Suppressor macrophage treated with lipopolysaccharide for 1 hour (primary cell): Measurements from ENCODE around the gene TNNI3K.
"Not testable (repeated sequence)": the region's sequence is repeated elsewhere in the genome, so short reads cannot be mapped to it uniquely, and the experiment has no call there.

Experiments used
- DNase-seq, 3 donors: peaks; one replicate each; pipeline ENCODE4 v3.0.0-alpha.2; 2020 to 2022

Gene TNNI3K

GRCh38 chr1:74235153-74235552 is at the start of gene TNNI3K:
Gene TNNI3K (plus strand): TSS chr1:74235387. CDS start chr1:74235452, 65 bp downstream.
- DNase-seq = no peak

GRCh38 chr1:74193908-74194307 is 41.3 kb upstream of the TNNI3K start:
- no peak for DNase-seq

GRCh38 chr1:74195339-74195738 is 39.8 kb upstream of the TNNI3K start:
- DNase-seq = no peak

- DNase-seq = no peak
Observed at GRCh38 chr1:74197255-74197654, 37.9 kb upstream of the TNNI3K start.

- DNase-seq = peak; percentile 95 to 98 (median 98)
Observed at GRCh38 chr1:74197657-74198552, 37.3 kb upstream of the TNNI3K start, which contains the start of the genes FPGT and LRRIQ3. Gene FPGT (plus strand): TSS chr1:74198242. CDS start chr1:74198279, 37 bp downstream. Gene LRRIQ3 (minus strand): TSS chr1:74198176. CDS start chr1:74183684, 14,492 bp downstream.

GRCh38 chr1:74199504-74199903 is 35.7 kb upstream of the TNNI3K start:
- peak; percentile 38 to 60 (median 58) for DNase-seq

GRCh38 chr1:74205266-74205665 is 29.9 kb upstream of the TNNI3K start:
- no peak for DNase-seq

GRCh38 chr1:74215229-74215628 is 20.0 kb upstream of the TNNI3K start:
- DNase-seq = no peak

- no peak for DNase-seq
Observed at GRCh38 chr1:74222701-74223100, 12.5 kb upstream of the TNNI3K start.

- DNase-seq = no peak
Observed at GRCh38 chr1:74223453-74223852, 11.7 kb upstream of the TNNI3K start.

- DNase-seq = no peak
Observed at GRCh38 chr1:74236440-74236839, 1.3 kb downstream of the TNNI3K start.

GRCh38 chr1:74237035-74237434 is 1.8 kb downstream of the TNNI3K start:
- no peak for DNase-seq

GRCh38 chr1:74237787-74238186 is 2.6 kb downstream of the TNNI3K start:
- DNase-seq = no peak

GRCh38 chr1:74245168-74245772 is 10.1 kb downstream of the TNNI3K start:
- DNase-seq = no peak

GRCh38 chr1:74246315-74246714 is 11.1 kb downstream of the TNNI3K start:
- DNase-seq = no peak

- DNase-seq = no peak
Observed at GRCh38 chr1:74247881-74248528, 12.8 kb downstream of the TNNI3K start.

- not testable (repeated sequence) for DNase-seq
Observed at GRCh38 chr1:74253243-74253824, 18.1 kb downstream of the TNNI3K start.

- no peak for DNase-seq
Observed at GRCh38 chr1:74266001-74266400, 30.8 kb downstream of the TNNI3K start.

- no peak for DNase-seq
Observed at GRCh38 chr1:74271503-74271902, 36.3 kb downstream of the TNNI3K start.

- DNase-seq = no peak
Observed at GRCh38 chr1:74280642-74281396, 45.6 kb downstream of the TNNI3K start.

- no peak for DNase-seq
Observed at GRCh38 chr1:74286414-74286813, 51.2 kb downstream of the TNNI3K start.

- DNase-seq = no peak
Observed at GRCh38 chr1:74314438-74314837, 79.3 kb downstream of the TNNI3K start.
